COR-L47 (cell line): ENCODE results near the gene EIF3D.

Source experiments
- DNase-seq: peaks from one replicate; lab custom pipeline; 2025; lab: John Stamatoyannopoulos, UW

Gene EIF3D

DNA sequence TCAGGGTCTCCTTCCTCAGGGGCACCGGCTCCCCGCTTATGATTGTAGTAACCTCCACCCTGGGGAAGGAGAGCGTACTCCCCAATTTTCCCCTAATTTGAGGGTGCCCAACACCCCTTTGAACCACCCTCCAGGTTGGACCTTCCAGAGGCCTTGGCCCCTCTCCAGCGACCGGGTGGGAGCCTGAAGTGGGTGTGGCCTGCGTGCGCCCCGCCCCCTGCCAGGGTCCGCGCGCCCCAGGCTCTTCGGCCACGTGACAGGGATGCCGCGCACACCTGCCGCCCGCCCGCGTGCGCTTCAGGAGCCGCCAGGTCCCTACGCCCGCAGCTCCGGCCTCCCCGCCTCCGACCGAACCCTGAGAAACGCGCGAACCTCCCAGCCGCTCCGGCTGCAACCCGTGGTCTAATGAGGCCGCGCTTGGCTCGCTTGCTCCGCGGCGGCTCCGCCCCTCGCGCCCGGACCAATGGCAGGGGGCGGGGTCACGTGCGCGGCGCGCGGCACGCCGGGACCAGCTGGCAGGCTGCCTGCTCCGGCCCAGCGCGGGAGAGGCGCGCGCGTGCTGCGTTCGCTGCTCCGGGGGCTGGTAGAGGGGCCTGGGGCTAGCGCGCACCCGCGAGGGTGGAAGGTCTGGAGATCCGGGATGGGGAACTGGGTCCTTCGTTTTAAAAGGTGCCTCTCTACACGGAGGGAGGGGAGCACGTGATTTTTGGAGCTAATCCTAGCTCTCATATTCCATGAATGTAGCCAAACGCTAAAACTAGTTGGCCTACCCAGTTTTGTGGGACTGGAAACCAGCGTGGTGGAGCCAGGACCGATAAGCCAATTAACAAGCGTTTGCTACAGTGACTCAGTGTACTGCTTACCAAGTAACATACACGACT is 22.1 kb downstream of the EIF3D start, which contains the start of gene FOXRED2:
Gene FOXRED2, minus strand, starts transcription at position 404 of the 881 bp plus-strand sequence. CDS start 618 bp downstream, outside the sequence.
- DNase-seq, result peak; percentile 92

DNA sequence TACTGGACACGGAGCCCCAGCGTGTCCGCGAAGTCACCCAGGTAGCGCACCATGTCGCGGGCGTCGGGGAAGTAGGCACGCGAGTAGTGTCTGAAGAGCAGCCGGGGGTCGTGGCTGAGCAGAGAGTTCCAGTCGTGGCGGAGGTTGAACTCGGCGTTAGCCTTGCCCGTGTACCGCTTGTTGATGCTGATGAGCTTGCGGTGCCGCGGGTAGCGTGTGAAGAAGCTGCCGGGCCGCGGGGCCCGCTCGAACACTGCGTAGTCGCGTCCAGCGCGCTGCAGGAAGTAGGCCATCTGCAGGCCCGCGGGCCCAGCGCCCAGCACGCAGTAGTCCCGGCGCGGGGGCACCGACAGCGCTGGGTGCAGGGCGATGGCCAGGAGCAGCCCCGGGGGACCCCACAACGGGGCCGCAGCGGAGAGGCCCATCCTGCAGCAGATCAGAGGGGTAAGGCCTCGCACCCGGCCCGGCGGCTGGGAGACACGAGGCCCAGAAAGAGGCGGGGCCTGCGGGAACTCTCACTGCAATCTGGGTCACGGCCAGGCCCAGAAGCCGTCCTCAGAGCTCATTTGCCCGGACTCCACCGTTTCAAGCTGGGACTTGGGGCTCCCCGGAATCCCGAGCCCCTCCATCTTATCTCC is 22.8 kb downstream of the EIF3D start:
- DNase-seq, result no peak

DNA sequence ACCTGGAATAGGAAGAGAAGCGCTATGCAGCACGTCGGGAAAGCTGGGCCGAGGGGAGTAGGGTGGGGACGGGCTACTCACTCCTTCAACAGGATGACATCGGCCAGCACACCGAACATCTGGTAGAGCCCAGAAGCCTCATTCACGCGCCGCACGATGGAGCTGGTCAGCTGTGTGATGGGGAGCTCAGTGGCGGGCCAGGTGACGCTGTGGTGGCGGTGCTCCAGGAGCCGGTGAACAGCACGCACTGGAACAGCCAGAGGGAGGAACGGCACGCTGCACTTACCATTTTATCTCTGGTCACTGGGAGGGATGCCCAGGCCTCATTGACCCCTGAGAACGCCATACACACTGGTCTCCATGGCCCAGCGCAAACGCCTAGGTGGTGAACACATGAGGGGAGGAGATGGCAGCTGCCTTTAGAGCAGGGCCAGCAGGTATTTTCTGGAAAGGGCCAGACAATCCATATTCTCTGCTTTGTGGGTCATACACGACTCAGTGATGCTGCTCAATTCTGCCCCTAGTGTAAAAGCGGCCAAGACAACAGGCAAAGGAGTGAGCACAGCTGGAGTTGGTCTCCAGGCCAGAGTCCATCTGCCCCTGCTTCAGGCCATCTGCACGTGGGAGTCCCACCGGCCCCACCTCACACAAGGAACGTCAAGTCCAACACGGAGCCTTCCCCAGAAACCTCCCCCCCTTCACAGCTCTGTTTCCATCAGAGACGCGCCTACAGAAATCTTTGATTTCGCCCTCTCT is 30.9 kb downstream of the EIF3D start:
- no peak for DNase-seq

DNA sequence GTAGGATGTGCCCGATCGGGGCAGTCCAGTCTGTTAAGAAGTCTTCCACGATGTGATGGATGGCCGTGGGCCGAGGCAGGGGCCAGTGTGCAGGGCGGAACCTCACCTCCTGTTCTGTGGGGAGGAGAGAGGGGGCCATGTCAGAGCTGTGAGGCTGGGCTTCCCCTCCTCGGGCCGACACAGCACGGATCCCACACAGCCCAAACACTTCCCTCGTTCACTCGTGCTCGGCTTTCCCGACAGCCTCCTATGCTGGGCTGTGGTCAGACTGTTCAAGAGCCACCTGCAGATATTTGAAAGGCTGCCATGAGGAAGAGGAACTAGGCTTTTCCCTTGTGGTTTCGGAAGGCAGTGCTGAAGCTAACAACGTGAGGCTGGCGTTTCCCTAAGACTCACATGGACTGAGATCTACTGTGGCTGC is 35.3 kb downstream of the EIF3D start:
- DNase-seq, result no peak

DNA sequence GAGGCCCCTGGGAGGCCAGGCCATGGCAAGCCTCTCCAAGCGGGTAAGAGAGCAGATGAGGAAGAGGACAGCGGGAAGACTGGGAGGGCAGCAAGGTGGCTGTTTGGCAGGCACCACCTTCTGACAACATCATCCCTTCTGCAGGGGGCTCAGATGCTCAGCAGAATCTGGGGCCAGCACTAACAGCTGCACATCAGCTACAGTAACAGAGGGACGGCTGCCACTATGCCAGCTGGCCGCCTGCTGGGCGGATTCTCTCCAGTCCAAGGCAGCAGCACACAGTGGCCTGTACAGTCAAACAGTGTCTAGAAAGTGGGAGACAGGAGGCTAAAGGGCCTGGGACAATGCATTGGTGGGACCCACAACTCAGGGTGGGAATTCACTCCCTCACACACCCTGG is 36.9 kb downstream of the EIF3D start:
- no peak for DNase-seq

DNA sequence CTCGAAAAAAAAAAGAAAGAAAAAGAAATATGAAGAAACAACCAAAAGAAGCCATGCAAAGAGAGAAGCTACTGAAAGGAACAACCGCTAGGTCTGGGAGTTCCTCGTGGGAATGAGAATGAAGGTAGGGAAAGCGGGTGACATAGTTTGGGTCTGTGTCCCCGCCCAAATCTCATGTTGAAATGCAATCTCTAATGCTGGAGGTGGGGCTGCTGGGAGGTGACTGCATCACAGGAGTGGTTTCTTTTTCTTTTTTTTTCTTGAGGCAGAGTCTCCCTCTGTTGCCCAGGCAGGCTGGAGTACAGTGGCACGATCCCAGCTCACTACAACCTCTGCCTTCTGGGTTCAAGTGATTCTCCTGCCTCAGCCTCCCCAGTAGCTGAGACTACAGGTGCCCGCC is 37.8 kb downstream of the EIF3D start:
- DNase-seq, result no peak

DNA sequence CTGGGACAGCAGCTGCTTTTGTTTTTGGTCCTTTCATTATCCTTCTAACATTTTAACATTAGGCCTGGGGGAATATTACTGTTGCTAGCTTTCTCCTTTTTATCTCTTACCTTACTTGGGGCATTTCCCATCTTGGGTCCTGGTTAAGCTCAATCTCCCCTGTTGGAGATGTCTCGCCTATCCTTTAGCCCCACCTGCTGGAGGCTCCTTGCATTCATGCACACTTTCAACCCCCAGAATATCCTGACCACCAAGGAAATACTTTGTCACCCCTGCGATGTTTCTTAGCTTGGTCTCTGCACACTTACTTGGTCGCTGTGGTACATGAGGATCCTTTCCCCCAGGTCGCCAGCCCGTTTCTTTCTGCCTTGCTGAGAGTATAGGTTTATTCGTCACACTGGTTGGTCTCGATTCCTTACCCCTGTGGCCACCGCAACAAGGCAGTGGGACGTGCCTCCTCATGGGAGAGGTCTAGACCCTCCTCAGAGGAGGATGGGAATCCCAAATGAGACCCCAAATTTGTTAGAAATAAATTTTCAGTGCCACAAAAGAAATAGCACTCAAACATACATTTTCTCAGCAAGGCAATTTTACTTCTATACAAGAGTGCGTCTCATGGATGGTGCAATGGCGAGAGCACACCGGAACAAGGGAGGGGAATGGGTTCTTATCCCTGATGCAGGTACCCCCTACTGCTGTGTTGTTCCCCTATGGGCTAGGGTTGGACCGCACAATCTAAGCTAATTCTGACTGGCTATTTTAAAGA is 42.2 kb downstream of the EIF3D start:
- peak; percentile 15 for DNase-seq

DNA sequence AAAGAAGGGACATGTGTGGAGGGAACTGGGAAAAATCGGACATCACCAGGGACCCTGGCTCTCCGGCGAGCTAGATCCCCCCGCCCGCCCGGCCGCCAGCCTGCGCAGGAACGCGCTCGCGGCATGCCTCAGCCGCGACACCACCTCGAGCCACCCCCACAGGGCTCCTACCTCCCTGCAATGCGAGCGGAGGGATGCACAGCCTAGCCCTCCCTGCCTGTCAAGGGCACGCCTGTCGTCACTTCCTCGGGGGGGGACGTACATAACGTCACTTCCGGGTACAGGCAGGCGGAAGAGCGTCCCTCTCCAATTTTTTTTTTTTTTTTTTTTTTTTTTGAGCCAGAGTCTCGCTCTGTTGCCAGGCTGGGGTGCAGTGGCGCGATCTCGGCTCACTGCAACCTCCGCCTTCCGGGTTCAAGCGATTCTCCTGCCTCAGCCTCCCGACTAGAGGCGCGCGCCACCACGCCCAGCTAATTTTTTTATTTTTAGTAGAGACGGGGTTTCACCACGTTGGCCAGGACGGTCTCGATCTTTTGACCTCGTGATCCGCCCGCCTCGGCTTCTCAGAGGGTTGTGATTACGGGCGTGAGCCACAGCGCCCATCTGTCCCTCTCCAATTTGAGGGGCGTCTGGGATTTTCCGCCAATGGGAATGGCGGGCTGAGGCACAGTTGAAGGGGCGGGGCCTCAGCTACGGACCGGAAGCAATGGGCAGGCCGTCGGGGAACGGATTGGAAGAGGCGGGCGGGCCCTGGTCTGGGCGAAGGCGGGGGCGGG is 47.4 kb downstream of the EIF3D start, which contains the start of gene TXN2:
Gene TXN2, minus strand, starts transcription at position 248 of the 776 bp plus-strand sequence. CDS start 803 bp downstream, outside the sequence.
- peak; percentile 96 for DNase-seq

DNA sequence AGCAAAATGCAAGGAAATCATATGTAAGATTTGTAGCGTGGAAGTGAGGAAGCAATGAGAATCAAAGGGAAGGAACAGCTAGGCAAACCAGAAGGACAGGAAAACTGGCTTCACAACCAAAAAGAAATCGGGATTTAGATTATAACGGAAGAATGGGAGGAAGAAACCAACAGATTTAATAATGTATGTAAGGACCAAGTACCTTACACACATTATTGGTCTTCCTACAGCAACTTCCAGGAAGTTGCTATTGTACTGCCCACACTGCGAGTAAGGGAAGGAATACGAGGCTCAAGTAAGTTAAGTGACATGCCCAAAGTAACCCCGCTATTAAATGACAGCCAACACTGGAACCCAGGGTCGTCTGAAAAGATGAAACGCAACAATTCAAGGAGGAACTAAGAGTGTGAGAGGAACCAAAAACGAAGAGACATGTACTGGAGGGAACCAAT is 48.0 kb downstream of the EIF3D start:
- DNase-seq, result no peak

DNA sequence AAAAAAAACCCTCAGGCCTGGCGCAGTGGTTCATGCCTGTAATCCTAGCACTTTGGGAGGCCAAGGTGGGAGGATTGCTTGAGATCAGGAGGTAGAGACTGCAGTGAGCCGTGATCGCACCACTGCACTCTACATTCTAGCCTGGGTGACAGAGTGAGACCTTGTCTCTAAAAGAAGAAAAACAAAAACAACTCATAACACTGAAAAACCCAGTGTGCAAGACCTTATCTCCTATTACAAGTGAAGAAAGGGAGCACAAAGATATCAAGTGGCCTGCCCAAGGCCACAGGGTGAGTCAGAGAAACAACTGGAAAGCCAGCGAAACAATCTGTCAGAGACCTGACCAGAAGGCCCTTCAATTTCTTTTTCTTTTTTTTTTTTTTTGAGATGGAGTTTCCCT is 50.0 kb downstream of the EIF3D start:
- no peak for DNase-seq

DNA sequence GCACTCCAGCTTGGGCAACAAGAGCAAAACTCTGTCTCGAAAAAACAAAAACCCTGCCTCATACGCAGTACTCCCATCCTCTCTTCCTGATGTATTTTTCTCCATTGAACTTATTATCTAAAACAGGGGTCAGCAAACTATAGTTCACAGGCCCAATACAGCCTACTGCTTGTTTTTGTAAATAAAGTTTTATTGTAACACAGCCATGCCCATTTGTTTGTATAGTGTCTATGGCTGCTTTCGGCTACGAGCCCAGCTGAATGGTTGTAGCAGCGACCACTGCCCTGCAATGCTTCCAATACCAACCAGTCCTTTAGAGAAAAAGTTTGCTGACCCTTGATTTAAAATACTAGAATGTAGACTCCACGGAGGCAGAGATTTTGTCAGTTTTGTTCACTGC is 53.6 kb downstream of the EIF3D start:
- no peak for DNase-seq

DNA sequence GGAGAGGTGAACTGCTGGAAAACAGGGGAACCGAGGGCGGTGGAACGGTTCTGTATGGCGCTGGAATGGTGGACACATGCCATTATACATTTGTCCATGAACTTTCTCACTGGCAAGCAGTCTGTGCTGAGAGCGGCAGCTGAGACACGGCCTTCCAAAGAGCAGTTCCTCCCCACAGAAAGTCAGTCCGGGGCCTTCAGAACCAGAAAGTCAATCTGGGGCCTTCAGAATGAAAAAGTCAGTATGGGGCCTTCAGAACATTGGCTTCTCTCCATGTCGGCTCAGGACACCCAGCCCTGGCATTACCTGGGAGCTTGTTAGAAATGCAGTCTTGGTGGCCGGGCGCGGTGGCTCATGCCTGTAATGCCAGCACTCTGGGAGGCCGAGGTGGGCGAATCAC is 56.3 kb downstream of the EIF3D start:
- DNase-seq, result no peak

DNA sequence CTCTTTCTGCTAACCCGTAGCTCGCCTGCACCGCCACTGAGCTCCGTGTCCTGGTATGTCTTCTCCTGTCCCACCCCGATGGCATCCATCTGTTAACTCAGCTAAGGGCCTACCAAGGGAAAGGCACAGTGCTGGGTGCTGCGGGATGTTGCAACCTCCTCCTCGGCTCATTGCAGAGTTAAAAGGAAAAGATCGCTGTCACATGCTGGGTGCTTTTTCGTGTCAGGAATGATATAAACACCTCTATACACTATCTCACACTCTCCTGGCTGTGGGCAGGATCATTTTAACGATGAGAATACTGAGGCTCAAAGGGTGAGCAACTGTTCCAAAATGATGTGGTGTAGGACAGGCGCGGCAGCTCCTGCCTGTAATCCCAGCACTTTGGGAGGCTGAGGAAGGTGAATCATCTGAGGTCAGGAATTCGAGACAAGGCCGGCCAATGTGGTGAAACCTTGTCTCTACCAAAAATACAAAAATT is 57.6 kb downstream of the EIF3D start:
- DNase-seq, result no peak

DNA sequence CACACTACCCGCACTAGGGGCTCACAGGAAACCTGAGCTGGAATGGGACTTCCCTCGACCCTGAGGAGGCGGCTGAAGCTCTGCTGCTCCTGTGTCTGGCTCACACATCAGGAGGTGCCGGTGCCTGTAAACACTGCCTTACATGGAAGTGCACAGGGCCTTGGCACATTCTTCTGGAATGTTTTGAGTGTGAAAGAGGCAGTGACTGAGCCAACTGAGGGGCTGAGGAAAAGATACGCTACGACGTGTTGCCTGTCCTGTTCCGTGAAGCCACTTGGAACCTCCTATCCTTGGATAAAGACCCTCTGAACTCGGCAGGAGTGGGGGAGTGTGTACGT is 58.0 kb downstream of the EIF3D start:
- no peak for DNase-seq

DNA sequence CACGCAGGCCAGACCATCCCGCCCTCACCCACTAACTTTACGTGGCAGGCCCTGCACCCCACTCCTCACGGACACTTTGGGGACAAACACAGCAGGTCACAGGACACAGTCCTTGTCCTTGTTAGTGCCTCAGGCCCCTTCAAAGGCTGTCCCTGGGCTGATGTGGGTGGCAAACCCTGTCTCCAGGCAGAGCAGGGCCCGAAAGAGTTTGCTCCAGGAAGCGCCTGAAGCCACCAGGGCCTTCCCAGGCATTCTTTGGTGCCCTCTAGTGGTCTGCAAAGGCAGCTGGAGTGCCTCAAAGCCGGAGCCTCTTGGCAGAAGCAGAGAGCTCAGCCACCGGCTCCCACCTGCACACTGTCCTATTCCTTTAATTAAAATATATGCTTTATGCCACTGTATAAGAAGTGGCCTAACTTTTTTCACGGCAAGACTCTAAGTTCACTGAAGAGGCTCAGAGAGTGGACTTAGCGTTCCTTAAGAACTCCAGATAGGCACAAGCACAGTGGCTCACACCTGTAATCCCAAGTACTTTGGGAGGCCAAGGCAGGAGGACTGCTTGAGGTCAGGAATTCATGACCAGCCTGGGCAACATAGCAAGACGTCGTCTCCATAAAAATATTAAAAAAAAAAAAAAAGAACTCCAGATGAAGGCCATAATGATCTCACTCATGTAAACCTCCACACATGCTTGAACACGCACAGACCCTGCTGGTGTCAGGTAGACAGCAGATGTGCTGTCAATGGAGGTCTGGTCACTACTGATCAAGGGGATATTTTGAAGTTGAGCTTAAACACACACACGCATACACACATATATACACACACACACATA is 58.6 kb downstream of the EIF3D start:
- DNase-seq, result peak; percentile 56

DNA sequence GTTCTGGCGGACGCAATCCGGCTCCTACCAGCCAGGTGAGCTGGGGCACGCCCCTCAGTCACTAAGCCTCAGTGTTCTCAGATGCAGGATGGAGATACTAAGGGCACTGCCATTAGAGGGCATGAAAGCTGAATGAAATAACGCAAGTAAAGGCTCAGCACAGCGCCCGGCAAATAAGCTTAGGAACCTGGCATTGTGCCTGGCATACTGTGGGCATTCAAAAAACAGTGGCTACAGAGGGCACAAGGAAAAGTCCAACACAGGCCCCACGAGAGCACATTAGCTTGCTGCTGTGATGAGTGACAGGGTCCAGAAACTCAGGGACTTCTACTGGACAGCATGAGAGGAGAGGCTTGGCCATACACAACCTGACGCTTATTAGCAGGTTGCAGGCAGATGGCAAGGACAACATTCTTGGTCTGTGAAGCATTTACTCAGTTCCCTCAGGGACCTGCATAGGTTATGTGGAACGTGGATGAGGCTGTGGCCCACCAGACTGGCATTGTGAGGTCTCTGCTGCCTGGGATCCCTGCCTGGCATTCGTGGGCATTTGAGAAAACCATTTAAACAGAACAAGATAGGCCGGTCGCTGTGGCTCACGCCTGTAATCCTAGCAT is 59.8 kb downstream of the EIF3D start:
- DNase-seq, result no peak

DNA sequence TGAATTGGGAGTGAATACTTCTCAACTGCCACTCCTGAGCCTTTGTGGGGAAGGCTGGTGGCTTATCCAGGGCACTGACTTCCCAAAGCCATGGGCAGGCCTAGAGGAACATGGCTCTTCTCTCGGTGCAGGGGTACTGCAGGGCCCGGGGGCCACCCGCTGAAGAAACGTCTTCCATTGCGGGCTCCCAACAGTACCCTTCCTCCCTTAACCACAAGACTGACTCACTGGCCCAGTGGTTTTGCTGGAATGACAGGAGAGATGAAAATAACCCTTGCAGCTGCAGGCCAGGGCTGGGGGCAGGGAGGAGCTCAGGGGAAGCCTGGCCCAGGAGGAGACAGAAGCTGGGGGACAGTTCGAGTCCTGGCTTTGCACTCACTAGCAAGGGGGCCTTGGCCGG is 61.0 kb downstream of the EIF3D start:
- no peak for DNase-seq

DNA sequence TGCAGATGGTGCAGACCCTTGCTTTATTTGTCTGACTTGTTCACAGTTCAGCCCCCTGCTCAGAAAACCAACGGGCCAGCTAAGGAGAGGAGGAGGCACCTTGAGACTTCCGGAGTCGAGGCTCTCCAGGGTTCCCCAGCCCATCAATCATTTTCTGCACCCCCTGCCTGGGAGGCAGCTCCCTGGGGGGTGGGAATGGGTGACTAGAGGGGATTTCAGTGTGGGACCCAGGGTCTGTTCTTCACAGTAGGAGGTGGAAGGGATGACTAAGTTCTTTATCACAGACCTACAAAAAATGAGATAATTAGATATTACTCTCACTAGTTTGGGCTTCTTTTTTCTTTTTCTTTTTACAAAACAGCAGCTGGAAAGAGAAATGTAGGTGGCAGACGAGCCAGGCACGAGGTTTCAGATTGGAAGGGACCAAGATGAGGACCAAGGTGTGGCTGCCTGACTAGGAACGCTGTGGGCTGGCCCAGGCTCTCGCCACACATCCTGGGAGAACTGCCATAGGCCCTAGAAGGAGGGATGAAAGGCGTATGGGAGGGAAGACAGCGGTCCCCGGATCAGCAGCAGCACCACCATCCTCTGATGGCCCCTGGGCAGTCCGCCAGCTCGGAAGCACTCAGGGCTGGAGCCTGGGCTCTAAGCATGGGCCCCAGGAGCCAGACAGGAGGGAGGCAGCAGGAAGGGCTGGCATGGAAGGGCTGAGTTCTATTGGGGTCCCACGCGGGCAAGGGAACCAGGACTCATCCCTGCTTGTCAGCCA is 61.7 kb downstream of the EIF3D start:
- no peak for DNase-seq

DNA sequence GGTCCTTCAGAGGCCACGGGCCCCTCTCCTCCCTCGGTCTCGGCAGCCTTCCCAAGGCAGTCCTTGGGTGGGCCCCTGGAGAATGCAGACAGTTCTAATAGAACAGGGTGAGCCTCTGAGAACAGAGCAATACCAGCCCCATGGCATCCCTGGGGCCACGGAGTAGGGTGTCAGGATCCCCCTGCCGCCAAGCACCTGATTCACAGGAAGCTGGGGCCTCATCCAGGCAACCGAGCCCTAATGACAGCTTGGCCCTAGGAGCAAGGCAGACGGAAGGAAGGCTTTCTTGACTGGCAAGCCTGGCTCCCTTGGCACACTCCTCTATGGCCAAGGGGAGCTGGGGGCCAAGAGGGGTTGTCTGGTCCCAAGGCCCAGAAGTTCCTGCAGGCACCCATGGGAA is 62.7 kb downstream of the EIF3D start:
- DNase-seq, result no peak
